GM19239 (cell line): ENCODE results near the gene SOX6.

ENCODE experiments used
- DNase-seq: peaks from one replicate; pipeline ENCODE4 v3.0.0; 2011; ENCODE audit warnings: low spot score; ENCODE audit not compliant: insufficient read length
- FAIRE-seq: peaks from 2 replicates; lab custom pipeline; 2011; peaks lifted over from hg19 to GRCh38; lab: Jason Lieb, UNC

The SOX6 gene

GRCh38 chr11:15985127-15985859, 371.1 kb downstream of the SOX6 start:
- DNase-seq (no peak), FAIRE-seq (no peak)

- no peak for FAIRE-seq
- no peak for DNase-seq
These were observed 375.1 kb downstream of the SOX6 start for GRCh38 chr11:15981292-15981691.

- FAIRE-seq (no peak), DNase-seq (no peak)
These were observed 379.2 kb downstream of the SOX6 start for GRCh38 chr11:15977116-15977515.

GRCh38 chr11:15976433-15977045, 379.8 kb downstream of the SOX6 start:
- DNase-seq = no peak
- no peak for FAIRE-seq

- DNase-seq (no peak), FAIRE-seq (no peak)
These were observed 380.6 kb downstream of the SOX6 start for GRCh38 chr11:15975742-15976141.

- DNase-seq (no peak), FAIRE-seq (no peak)
These were observed 383.5 kb downstream of the SOX6 start for GRCh38 chr11:15972838-15973237.

- DNase-seq (no peak), FAIRE-seq (no peak)
These were observed 385.2 kb downstream of the SOX6 start for GRCh38 chr11:15971215-15971546.

GRCh38 chr11:15970506-15971214, 385.7 kb downstream of the SOX6 start:
- no peak for DNase-seq
- no peak for FAIRE-seq

GRCh38 chr11:15969701-15970329, 386.5 kb downstream of the SOX6 start:
- DNase-seq (no peak), FAIRE-seq (no peak)

GRCh38 chr11:15969281-15969680, 387.1 kb downstream of the SOX6 start:
- FAIRE-seq = peak; percentile 59

GRCh38 chr11:15968461-15969130, 387.8 kb downstream of the SOX6 start:
- FAIRE-seq (no peak), DNase-seq (no peak)

More at GRCh38 chr11:15969281-15969680, 387.1 kb downstream of the SOX6 start:
- DNase-seq = no peak

GRCh38 chr11:15967966-15968365, 388.4 kb downstream of the SOX6 start:
- FAIRE-seq (no peak), DNase-seq (no peak)

- DNase-seq (no peak), FAIRE-seq (no peak)
These were observed 389.2 kb downstream of the SOX6 start for GRCh38 chr11:15967166-15967565.

- no peak for DNase-seq
- no peak for FAIRE-seq
These were observed 390.6 kb downstream of the SOX6 start for GRCh38 chr11:15965562-15966250.

GRCh38 chr11:15963266-15963665, 393.1 kb downstream of the SOX6 start:
- FAIRE-seq = no peak
- DNase-seq = no peak

- FAIRE-seq = no peak
- DNase-seq = no peak
These were observed 397.4 kb downstream of the SOX6 start for GRCh38 chr11:15958910-15959309.

GRCh38 chr11:15957234-15957633, 399.1 kb downstream of the SOX6 start:
- no peak for DNase-seq
- no peak for FAIRE-seq

- DNase-seq = no peak
- FAIRE-seq = no peak
These were observed 400.0 kb downstream of the SOX6 start for GRCh38 chr11:15956302-15956701.

- no peak for FAIRE-seq
- DNase-seq = no peak
These were observed 400.8 kb downstream of the SOX6 start for GRCh38 chr11:15955595-15955994.
